NT2/D1 (cell line): ENCODE data around the gene RANBP1.

ENCODE experiments used
- YY1 ChIP-seq: IDR thresholded peaks from 2 replicates; pipeline ENCODE4 v1.6.1; 2011; ENCODE audit not compliant: insufficient read length, insufficient read depth
- ZNF274 ChIP-seq: IDR thresholded peaks from 2 replicates; pipeline ENCODE4 v1.6.1; 2011; ENCODE audit warnings: mild to moderate bottlenecking, low read depth, low read length

GRCh38 chr22:20125201-20126174, 9.6 kb downstream of the RANBP1 start:
- TF ChIP-seq YY1 = no peak
- TF ChIP-seq ZNF274 = no peak
